Measurements from ENCODE around the gene ZNF326. TPM values are rescaled to one million over a fixed set of nuclear protein-coding genes. Genes with fewer than 3 reads are reported as not detected.

ZNF326 gene
- total RNA-seq, 1 experiment from 2014 or later = 39.0 TPM

DNA sequence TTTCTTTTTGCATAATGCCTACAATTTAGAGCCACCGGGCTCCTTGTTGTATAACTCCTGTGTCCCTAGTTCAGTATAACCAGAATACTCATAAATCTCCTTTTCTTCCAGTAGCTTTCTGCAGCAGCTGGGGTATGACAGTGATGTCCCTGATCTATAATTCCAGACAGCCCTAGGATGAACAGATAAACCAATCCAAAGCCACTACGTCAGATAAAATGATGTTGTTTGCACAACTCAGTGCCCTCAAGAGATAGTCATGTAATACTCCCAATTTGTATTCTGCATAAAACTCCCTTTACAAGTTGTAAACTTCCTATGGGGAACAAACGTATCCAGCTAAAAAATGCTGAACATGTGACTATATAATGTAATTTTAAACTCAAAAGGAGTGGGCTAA lies 44.7 kb downstream of the ZNF326 start:
- no peak for DNase-seq
- no peak overlapping the region for H3K4me2 ChIP-seq (ENCODE audit: insufficient read depth, insufficient read length, low read length)
- H3K27me3 Mint-ChIP-seq (ENCODE audit: low read depth) = peaks cover 2% of the 10 kb centered on the region; the same call in 1 of the 2 replicates

More for the DNA sequence above, 44.7 kb downstream of the ZNF326 start:
- H3K9ac ChIP-seq (ENCODE audit: extremely low read depth, insufficient read length, low read length) = no peak overlapping the region
- no peaks in the 10 kb centered on the region for H4K20me1 ChIP-seq (ENCODE audit: control insufficient read depth, insufficient read depth, insufficient read length)
- H3T11ph ChIP-seq (ENCODE audit: low read length) = no peak overlapping the region
- no peak overlapping the region for H2BK20ac ChIP-seq (ENCODE audit: low read depth, low read length, poor library complexity, severe bottlenecking)
- no peak overlapping the region for H4K5ac ChIP-seq (ENCODE audit: insufficient read length, low read depth, low read length)
- no peaks in the 10 kb centered on the region for H3K79me1 ChIP-seq (ENCODE audit: insufficient read depth, low read depth, low read length, poor library complexity, severe bottlenecking)
- TF ChIP-seq, protein P1, sequence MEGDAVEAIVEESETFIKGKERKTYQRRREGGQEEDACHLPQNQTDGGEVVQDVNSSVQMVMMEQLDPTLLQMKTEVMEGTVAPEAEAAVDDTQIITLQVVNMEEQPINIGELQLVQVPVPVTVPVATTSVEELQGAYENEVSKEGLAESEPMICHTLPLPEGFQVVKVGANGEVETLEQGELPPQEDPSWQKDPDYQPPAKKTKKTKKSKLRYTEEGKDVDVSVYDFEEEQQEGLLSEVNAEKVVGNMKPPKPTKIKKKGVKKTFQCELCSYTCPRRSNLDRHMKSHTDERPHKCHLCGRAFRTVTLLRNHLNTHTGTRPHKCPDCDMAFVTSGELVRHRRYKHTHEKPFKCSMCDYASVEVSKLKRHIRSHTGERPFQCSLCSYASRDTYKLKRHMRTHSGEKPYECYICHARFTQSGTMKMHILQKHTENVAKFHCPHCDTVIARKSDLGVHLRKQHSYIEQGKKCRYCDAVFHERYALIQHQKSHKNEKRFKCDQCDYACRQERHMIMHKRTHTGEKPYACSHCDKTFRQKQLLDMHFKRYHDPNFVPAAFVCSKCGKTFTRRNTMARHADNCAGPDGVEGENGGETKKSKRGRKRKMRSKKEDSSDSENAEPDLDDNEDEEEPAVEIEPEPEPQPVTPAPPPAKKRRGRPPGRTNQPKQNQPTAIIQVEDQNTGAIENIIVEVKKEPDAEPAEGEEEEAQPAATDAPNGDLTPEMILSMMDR (conservative IDR thresholded peaks at IDR 0.05) = no peak
- H3K9me3 Mint-ChIP-seq = no peaks in the 10 kb centered on the region
- no peak overlapping the region for H3K4me3 Mint-ChIP-seq
- H4K8ac ChIP-seq (replicated peaks; ENCODE audit: insufficient read length, low read depth, low read length) = no peak overlapping the region
- H3K36me3 Mint-ChIP-seq (ENCODE audit: insufficient read depth in 1 of 3, low read depth in 3 of 3) = no peaks in the 10 kb centered on the region
- H3K14ac ChIP-seq (ENCODE audit: insufficient read depth, low read length) = no peak overlapping the region
- H2AFZ ChIP-seq (ENCODE audit: low read length) = no peak overlapping the region
- H3K27me3 ChIP-seq (ENCODE audit: insufficient read depth, low read length) = no peaks in the 10 kb centered on the region
- H2AK5ac ChIP-seq (ENCODE audit: insufficient read length, low read length) = no peak overlapping the region
- H3K4ac ChIP-seq (ENCODE audit: low read depth, low read length) = no peak overlapping the region
- H3K27ac Mint-ChIP-seq = no peak overlapping the region
- no peak overlapping the region for H2BK15ac ChIP-seq (ENCODE audit: low read depth, low read length)
- no peaks in the 10 kb centered on the region for H3K23me2 ChIP-seq (ENCODE audit: insufficient read length, low read depth, low read length, poor library complexity, severe bottlenecking)
- no peak overlapping the region for H4K91ac ChIP-seq (ENCODE audit: insufficient read length, low read depth, low read length)
- no peak overlapping the region for H3K18ac ChIP-seq (ENCODE audit: insufficient read length, low read depth, low read length)
- H2BK5ac ChIP-seq (ENCODE audit: insufficient read length, low read length) = no peak overlapping the region
- no peaks in the 10 kb centered on the region for H3K4me1 ChIP-seq (ENCODE audit: insufficient read depth, low read length)
- no peak overlapping the region for H3K23ac ChIP-seq (ENCODE audit: insufficient read length, low read depth, low read length)
- H2BK12ac ChIP-seq (ENCODE audit: insufficient read length, low read depth, low read length) = no peak overlapping the region
- no peak overlapping the region for H2BK120ac ChIP-seq (ENCODE audit: low read depth, low read length, poor library complexity, severe bottlenecking)
- H3K56ac ChIP-seq (ENCODE audit: insufficient read length, low read depth, low read length) = no peak overlapping the region
- H3K9me3 ChIP-seq (ENCODE audit: control insufficient read depth, low read depth, low read length) = no peaks in the 10 kb centered on the region
- H3K79me2 ChIP-seq (ENCODE audit: insufficient read depth, low read length) = no peaks in the 10 kb centered on the region
- no CpG with 5 or more reads among the region's 3 CpGs for WGBS (ENCODE audit: extremely low coverage, insufficient read length, low lambda C conversion rate)
- no peaks in the 10 kb centered on the region for H3K4me1 Mint-ChIP-seq
- no peak overlapping the region for H3K27ac ChIP-seq (ENCODE audit: insufficient read length, low read depth, low read length)

All from H9 (cell line).